DMS53 treated with DMSO at 0.1 percent for 48 hours (cell line): ENCODE results near the gene PRR5.
A peak's percentile ranks its signal among the peaks of the same experiment; 100 is the strongest.

Experiments
- DNase-seq: peaks from one replicate; lab custom pipeline; 2025; ENCODE audit not compliant: unreplicated experiment; lab: John Stamatoyannopoulos, UW

The PRR5 gene

DNA sequence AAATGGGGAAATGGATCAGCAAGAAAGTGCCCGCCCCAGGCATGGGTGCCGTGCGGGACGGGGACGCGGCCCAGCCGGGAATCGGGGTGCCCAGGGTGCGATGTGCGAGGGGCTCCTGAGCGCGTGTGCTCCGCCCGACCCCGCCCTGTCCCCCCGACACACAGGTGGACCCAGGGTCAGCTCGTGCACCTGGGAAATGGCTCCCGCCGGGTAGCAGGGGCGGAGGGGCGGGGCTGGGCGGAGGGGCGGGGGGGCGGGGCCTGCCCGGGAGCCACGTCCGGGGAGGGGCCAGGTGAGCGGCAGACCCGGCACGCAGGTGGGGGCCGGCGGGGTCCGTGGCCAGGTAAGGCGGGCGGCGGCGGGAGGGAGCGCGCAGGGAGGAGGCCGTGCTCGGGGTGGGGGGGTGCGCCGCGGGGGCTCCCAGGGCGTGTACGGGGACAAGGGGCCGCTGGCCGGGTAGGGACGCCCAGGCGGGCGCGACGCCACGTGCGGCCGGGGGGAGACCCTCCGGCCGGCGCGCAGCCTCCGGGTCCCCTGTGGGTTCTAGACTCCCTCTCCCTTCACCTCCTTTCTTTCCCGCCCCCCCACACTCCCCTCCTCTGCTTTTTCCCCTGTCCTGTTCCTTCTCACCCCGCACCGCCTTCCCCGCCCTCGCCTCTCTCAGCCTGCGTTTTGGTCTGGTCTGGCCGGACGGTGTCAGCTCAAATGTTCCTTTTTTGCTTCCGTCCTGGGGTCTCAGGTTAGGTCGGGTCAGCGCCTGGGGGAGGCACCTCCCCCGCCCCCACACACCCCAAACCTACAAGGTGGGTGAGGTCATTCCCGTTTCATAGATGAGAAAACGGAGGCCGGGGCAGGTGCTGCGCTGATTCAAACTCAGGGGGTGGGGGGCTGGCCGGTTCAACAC lies 50.5 kb downstream of the PRR5 start, which contains the start of gene ARHGAP8:
ARHGAP8 (plus strand) TSS at position 291 of the 904 bp plus-strand sequence. CDS start 33,953 bp downstream, outside the sequence.
- peak; percentile 14 for DNase-seq

- DNase-seq = no peak
These were observed 51.4 kb downstream of the PRR5 start for GRCh38 chr22:44753189-44754042.

- no peak for DNase-seq
These were observed 53.0 kb downstream of the PRR5 start for GRCh38 chr22:44754998-44755397.

DNA sequence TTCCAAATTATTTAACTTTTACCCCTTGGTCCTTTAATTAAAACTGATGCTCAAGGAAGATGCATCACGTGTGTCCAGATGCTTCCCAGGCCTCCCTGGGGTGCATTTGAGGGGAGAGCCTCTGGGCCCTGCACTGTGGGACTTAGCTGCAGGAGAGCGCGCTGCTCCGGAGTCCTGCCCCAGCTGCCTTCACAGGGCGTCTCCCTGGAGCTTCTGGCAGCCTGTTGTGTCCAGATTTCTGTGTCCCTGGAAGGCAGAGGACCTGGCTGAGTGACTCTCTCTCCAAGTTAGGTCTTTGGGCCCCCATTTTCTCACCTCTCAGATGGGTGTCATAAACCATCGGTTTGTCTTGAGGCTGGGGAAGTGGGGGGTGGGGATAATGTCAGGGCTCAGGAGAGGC lies 53.4 kb downstream of the PRR5 start:
- no peak for DNase-seq

- peak; percentile 34 for DNase-seq
These were observed 54.0 kb downstream of the PRR5 start for GRCh38 chr22:44755956-44756361.

GRCh38 chr22:44758344-44758973 lies 56.5 kb downstream of the PRR5 start:
- DNase-seq = no peak

DNA sequence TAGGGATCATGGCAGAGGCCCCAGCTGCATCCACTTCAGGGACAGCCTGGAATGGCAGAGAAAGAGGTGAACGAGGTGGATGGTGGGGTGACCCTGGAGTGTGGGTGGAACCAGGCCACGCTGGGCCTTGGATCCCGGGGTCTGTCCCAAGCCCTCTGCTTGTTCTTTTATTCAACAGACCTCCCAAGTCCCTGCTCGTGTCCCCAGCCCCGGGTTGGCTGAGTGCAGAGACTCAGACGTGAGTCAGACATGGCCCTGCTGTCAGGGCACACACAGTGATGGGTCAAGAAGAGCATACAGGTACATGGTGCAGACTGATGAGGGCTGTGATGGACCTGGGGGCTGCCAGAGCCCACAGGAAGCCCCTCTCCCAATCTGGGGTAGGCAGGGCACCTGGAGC lies 57.0 kb downstream of the PRR5 start:
- DNase-seq = no peak

GRCh38 chr22:44759430-44760310 lies 57.7 kb downstream of the PRR5 start:
- no peak for DNase-seq

GRCh38 chr22:44760476-44760875 lies 58.5 kb downstream of the PRR5 start:
- no peak for DNase-seq

GRCh38 chr22:44761025-44761424 lies 59.0 kb downstream of the PRR5 start:
- DNase-seq = no peak

DNA sequence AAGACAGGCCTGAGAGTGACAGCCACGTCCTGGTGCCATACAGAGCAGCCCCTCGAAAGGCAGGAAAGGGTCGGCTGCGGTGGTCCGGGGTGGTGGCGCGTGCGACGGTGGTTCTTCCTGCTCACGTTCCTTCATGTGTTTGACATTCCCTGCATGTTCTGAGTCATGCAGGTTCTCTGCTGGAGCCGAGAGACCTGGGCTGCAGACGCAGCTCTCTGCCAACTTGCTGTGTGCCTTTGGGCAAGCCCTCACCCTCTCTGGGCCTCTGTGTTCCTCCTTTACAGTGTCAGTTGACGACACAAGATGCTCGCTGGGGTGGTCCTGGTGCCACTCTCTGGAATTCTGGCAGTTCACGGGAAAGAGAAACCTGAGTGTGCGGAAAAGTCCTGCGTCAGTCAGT lies 62.4 kb downstream of the PRR5 start:
- no peak for DNase-seq

- no peak for DNase-seq
These were observed 63.0 kb downstream of the PRR5 start for GRCh38 chr22:44764974-44765373.

DNA sequence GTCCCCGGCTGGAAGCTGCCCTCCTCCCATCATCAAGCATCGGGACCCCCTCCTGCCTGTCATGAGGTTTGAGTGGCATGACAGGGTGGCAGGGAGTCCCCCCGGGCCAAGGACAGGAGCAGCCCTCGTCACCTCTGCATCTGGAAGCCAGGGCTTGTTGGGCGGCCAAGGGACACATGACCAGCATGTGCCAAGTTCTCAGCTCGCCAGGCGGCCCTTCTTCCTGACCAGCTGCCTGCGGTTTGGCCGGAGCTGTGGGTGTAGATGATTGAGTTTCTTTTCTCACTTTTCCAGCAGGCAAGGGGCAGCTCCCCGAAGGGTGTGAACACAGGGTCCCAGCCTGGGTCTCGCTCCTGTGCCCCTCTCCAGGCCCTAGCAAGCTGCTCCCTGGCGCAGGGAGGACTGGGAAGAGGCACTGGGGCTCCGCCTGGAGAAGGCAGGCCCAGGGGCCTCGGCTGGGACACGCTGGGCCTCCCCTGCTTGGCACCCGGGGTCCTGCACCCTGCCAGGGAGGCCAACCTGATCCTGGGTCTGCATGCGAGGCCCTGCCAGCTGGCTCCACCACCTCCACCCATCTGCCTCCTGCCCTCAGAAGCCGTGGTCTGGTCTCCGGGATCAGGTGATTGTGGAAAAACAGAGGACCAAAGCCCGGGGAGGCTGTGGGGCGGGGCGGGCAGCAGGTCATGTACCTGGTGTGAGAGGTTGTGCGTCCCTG lies 63.7 kb downstream of the PRR5 start:
- no peak for DNase-seq

DNA sequence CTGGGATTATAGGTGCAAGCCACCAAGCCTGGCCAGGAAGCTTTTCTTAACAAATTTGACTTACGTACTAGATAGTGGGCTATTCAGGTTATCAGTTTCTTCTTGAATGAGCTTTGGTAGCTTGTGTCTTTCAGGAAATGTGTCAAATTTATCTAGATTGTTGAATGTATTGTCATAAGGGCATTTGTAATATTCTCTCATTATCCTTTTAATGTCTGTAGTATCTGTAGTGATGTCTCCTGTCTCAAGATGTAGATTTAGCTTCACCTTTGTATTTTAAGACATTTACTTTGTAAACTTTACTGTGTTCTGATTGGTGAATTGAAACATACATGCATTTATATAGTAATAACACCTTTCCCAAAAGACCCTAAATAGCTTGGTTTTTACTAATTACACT lies 71.1 kb downstream of the PRR5 start:
- DNase-seq = no peak

- no peak for DNase-seq
These were observed 73.9 kb downstream of the PRR5 start for GRCh38 chr22:44775862-44776261.

DNA sequence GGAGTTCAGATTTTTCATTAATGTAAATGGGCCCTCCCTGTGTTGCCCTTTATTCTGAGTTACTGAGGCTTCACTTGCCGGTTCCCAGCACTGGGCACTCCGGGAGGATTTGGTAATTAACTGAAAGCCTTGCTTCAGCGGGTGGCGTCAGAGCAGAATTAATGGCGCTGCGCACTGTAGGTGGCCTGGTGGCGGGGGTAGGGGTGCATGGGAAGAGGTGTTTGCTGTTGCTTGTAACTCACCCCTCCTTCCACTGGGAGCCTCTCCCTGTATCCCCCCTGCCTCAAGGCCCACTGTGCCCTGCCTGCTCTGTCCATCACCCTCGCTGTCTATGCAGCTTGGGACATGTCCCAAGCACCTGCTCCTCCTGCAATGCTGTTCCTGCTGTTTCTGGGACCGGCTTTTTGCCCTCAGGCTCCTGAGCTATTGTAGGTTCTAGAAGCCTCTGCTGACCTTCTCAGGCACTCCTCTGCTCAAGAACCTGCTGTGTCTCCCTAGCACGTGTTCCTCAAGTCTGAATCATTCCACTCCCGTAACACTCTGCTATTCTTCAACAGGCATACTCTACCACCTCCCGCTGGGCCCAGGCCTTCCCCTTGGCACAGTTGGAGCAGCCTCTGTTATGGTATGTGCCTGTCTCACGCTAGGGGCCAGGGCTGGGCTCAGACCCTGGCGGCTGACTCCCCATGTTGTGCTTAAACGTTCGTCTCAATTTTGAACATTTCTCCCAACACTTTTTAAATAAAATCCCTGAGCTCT lies 74.8 kb downstream of the PRR5 start:
- no peak for DNase-seq

GRCh38 chr22:44777364-44777755 lies 75.4 kb downstream of the PRR5 start:
- no peak for DNase-seq

GRCh38 chr22:44780876-44781449 lies 79.0 kb downstream of the PRR5 start:
- DNase-seq = no peak
